Stimulated activated CD4-positive, alpha-beta T cell treated with anti-CD3 and anti-CD28 coated beads, Interleukin-15, amount 100 ng/mL, for 24 hours (primary cell): ENCODE results near the gene TRIP12.
"Not testable (repeated sequence)": the region's sequence is repeated elsewhere in the genome, so short reads cannot be mapped to it uniquely, and the experiment has no call there.

Source experiments
- DNase-seq: peaks from one replicate; pipeline ENCODE4 v3.0.0-alpha.2; 2020

Gene TRIP12

GRCh38 chr2:229752970-229753729 is 168.7 kb downstream of the TRIP12 start:
- no peak for DNase-seq

DNA sequence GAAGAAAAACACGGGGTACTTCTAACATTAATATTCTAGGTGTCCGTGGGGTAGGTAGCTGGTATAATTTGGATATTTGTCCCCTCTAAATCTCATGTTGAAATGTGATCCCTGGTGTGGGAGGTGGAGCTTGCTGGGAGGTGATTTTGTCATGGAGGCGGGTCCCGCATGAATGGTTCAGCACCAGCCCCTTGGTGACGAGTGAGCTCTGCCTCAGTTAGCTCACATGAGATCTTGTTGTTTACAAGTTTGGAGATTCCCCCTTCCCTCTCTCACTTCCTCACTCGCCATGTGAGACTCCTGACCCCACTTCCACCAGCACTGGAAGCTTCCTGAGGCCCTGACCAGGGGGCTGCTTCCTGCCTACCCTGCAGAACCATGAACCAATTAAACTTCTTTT is 172.0 kb downstream of the TRIP12 start:
- DNase-seq = no peak

DNA sequence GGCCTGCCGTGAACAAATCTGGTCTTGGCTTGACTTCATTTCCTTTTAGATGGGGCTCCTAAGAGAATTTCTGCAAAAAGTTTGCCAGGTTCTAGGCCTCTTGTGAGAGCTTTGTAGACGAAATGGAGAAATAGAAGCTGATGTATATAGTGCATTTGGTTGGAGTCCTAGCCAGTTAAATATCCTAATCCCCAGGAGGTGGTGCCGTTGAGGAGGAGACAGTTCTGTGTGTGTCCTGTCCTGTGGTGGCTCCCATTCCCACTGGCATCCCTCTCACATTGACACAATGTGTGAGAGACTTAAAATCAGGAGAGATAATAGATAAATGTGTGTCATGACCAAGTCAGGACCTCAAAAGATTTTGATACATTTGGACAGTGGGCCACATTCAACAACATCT is 172.9 kb downstream of the TRIP12 start:
- DNase-seq = no peak

- not testable (repeated sequence) for DNase-seq
Observed at GRCh38 chr2:229742691-229743090, 179.1 kb downstream of the TRIP12 start.

DNA sequence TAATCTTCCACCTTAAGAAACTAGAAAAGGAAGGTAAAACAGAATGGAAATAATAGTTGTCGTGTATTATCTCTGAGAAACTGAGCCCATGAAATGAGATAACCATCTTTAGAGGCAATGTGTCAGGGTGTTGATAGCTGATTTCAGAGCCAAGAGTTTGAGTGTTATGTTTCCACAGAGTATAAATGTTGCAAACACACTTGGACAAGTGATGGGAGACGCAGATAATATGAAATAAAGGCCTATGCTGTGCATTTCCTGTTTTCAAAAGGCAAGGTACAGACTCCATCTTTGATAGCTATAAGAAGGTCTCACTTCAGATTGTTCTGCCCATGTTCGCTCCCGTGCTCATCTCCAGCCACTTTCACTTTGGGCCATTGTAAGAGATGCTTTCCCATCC is 181.5 kb downstream of the TRIP12 start:
- no peak for DNase-seq

DNA sequence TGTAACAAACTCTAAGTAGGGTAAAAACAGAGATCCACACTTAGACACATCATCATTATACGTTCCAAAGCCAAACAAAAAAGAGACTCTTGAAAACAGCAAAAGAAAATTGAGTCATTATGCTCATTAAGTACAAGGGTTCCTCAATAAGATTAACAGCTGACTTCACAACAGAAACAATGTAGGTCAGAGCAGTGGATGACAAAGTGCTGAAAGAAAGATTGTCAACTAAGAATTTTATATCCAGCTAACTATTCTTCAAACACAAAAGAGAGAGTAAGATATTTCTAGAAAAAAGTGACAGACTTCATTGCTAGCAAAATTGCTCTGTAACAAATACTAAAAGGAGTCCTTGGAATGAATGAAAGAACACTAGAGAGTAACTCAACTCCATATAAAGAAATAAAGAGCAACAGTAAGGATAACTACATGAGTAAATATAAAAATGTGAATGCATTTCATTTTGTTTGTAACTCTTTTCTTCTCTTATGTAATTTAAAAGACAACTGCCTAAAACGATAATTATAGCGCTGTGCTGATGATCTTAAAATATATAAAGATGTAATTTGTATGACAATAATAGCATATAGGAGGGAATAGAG is 183.7 kb downstream of the TRIP12 start:
- DNase-seq = no peak

DNA sequence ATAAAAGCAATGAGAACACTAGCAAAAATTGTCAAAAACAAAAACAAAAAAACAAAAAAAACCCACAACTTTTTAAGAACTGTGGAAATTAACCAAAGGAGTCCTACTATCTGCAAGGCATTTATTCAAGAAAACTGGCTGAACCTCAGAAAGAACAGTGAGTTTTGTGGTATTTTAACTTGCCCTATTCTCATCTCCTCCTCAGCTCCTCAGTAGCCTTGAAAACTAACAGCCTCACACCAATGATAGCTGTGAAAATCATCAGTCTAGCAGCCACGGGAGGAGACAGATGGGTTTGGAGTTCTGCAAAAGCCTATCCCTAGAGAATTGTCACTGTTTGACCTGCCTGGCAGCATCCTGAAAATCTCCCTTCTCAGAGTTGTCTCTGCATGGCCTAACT is 187.4 kb downstream of the TRIP12 start:
- no peak for DNase-seq

DNA sequence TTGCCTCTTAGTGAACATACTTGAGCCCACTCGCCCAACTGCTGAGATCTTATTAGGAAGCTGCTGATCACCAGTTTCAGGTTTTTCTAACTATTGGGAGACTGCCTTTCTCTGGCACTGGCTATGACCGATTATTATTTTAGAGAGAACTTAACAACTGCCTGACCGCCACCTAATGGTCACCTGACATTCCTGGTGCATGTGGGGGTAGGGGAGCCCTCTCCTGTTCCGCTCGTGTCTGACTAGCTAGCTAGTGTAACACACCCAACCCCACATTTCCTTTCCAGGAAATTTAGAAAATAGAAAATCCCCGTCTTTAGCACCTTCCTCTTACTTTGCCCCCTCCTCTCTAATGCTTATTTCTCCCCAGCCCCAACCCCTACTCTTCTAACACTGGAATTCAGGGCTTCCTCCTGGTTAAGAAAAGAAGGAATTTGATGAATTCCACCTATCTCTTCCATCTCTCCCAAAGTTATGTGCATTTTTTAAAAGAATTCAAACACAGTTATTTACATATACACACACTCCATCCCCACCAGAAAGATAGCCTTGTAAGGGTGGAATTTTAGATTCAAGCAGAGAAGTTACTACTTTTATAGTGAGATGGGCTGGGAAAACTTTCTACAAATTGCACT is 188.1 kb downstream of the TRIP12 start:
- no peak for DNase-seq

GRCh38 chr2:229732897-229733296 is 188.9 kb downstream of the TRIP12 start:
- no peak for DNase-seq

DNA sequence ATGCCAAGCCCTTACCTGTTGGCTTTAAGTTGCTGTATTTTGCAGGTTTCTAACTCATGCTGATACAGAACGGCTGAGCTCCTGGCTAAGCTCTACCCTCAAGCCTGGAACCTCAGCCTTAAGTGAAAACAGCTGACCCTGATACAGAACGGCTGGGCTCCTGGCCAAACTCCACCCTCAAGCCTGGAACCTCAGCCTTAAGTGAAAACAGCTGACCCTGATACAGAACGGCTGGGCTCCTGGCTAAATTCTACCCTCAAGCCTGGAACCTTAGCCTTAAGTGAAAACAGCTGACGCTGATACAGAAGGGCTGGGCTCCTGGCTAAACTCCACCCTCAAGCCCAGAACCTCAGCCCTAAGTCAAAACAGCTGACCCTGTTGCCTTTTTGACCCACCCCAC is 189.9 kb downstream of the TRIP12 start:
- no peak for DNase-seq

- DNase-seq = no peak
Observed at GRCh38 chr2:229731363-229731762, 190.4 kb downstream of the TRIP12 start.

GRCh38 chr2:229728370-229728769 is 193.4 kb downstream of the TRIP12 start:
- DNase-seq = no peak

DNA sequence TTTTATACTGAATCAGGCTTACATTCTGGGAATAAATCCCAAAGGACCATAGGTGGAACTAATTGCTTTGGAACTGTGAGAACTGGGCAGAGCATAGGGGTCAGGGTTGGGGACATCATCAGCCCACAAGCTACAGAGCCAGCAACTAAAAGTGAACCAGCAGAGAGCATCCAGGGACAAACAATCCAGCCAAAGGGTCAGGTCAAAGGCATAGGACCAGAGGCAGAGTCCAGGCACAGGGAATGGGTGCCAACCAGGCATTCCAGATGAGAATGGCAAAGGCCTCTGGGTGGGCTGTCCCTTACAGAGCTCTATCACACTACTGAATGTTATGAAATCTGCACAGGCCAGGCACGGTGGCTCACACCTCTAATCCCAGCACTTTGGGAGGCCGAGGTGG is 195.2 kb downstream of the TRIP12 start:
- no peak for DNase-seq

GRCh38 chr2:229725716-229726574 is 195.9 kb downstream of the TRIP12 start:
- no peak for DNase-seq

GRCh38 chr2:229723192-229723591 is 198.6 kb downstream of the TRIP12 start:
- not testable (repeated sequence) for DNase-seq

GRCh38 chr2:229719926-229720647 is 201.7 kb downstream of the TRIP12 start:
- no peak for DNase-seq

- no peak for DNase-seq
Observed at GRCh38 chr2:229718057-229718456, 203.8 kb downstream of the TRIP12 start.

DNA sequence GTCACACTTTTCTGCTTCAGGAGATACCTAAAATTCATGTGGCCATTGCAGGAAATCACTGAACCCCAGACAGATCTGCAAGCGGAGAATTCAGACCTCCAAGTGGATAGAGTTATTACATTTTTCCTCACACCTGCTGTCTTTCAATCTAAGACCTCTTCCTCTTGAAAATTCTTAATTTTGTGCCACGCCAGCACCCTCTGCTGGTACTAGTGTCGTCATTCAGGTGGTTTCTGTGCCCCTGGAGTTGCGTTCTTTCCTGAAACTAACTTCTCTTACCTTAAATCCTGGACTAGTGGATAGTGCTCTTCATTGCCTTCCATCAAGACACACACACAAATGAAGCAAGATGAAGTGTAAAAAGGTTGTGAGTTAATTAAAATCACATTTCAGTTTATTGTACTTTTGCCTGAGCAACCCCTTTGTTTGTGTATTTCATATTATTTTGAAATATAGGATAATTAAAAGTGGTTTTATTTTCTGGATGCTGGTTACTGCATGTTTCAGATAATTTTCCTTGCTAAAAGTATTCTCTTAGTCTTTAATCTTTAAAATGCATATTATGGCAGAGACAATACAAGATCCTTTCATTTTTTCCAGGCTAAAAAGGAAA is 205.8 kb downstream of the TRIP12 start:
- DNase-seq = peak; percentile 54

DNA sequence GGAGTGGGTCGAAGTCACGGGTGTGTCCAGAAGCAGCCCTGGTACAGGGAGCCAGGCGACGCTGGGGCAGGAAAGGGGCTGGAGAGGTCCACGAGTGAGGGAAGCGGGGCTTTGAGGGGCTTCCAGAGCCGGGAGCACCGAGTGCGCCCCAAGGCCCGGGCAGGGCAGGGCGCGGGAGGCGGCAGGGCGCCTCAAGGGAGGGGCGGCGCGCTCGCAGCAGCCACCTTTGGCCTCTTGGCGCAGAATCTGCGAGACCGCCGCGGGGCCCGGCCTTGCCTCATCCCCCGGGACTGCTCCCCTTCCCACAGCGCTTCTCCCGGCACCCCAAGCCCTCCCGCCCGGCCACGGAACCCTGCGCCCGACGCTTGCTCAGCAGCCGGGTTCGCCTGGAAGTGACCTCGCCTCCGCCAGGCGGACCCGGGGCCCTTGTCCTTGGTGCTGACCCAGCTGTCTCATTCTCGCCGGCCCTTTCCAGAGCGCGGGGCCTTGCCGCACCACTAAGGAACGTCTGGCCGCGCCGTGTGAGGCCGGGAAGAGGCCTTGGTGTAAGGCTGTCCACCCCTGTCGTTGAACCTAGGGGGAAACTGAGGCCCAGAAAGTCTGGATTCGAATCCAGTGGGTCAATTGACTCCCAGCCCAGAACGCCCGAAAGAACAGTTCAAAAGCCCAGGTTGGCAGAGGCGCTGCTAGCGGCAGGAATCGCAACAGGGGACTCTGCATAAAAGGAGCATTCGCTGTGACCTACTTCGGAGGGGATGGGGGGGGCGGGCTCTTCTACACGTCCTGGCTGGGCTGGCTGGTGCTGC is 206.9 kb downstream of the TRIP12 start:
- DNase-seq = peak; percentile 53

DNA sequence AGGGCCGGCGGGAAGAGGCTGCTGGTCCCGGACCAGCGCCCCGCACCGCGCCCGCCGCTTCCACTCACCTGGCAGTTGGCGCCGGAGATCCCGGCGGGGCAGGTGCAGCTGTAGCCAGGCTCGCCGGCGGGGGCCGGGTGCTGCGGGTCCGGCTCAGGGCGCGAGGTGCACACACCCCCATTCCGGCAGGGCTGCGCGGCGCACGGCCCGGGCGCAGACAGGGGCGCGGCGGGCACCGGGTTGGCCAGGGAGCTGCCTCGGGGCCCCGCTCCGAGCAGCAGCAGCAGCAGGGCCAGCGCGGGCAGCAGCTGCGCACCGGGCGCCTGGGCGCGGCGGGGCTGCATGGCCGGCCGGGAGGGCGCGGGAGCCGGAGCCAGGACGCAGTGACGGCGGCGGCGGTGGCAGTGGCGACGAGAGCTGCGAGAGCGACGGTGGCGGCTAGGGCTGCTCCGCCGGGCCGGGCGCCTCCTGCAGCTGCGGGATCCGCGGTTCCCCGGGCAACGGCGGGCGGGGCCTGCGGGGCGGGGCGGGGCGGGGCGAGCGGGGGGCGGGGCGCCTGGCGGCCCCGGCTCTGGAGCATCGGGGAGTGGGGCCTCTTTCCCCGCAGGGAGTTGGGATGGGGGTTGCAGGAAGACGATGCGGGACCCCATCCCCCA is 207.6 kb downstream of the TRIP12 start, which contains the start of gene DNER:
Gene DNER, minus strand, starts transcription at position 476 of the 656 bp plus-strand sequence. Its CDS starts 132 bp downstream, at position 344.
- DNase-seq = peak; percentile 71
